ENCODE measurements around the gene TBX10.

GRCh38 chr11:67630943-67631331 lies 8.6 kb downstream of the TBX10 start:
- TF ChIP-seq POLR2A (IDR thresholded peaks at IDR 0.05; ENCODE audit: low read depth) (no peak), EP300 (IDR thresholded peaks at IDR 0.05) (no peak), CTCF (IDR thresholded peaks at IDR 0.05) (no peak), POLR2AphosphoS5 (IDR thresholded peaks at IDR 0.05) (no peak)
